Urinary bladder (tissue), 4 donors: Measurements from ENCODE around the gene EIF4ENIF1. TPM values are rescaled to one million over a fixed set of nuclear protein-coding genes. Genes with fewer than 3 reads are reported as not detected.
"Not testable (repeated sequence)": the region's sequence is repeated elsewhere in the genome, so short reads cannot be mapped to it uniquely, and the experiment has no call there.

Experiments used
- DNase-seq: peaks from one replicate; pipeline ENCODE4 v3.0.0-alpha.2; 2015; ENCODE audit errors: extremely low spot score
- H3K27ac ChIP-seq: one replicate; pipeline ENCODE4 v1.5.1; 2013; ENCODE audit warnings: low read depth, mild to moderate bottlenecking, moderate library complexity
- H3K36me3 ChIP-seq: one replicate; pipeline ENCODE4 v1.6.1; 2013; ENCODE audit warnings: mild to moderate bottlenecking, moderate library complexity; ENCODE audit not compliant: insufficient read depth
- H3K4me1 ChIP-seq: one replicate; pipeline ENCODE4 v1.6.1; 2013; ENCODE audit warnings: mild to moderate bottlenecking, moderate library complexity; ENCODE audit not compliant: insufficient read depth
- H3K4me3 ChIP-seq: one replicate; pipeline ENCODE4 v1.5.1; 2013; ENCODE audit warnings: low read depth, low read length
- WGBS: extraction: QIAGEN DNeasy Blood & Tissue Kit; methylation state at CpG from one replicate; pipeline ENCODE4 v1.1.7; 2013; 5-methylcytosine and 5-hydroxymethylcytosine counted together
- polyA plus RNA-seq: library from polyadenylated mRNA; stranded (reverse); fragments of 200-250 nt; gene quantifications from one replicate; pipeline ENCODE4 v1.2.3, GENCODE V29; 2013
- total RNA-seq: library from RNA; depleted of rRNA; stranded (reverse); fragments of >200 nt; gene quantifications from one replicate; pipeline ENCODE4 v1.2.3, GENCODE V29; 2014
- donor health status: healthy with polysubstance abuse.
- donor health status: healthy.

EIF4ENIF1 gene
- total and polyA plus RNA-seq, 2 donors: 11.1 to 25.3 TPM

DNA sequence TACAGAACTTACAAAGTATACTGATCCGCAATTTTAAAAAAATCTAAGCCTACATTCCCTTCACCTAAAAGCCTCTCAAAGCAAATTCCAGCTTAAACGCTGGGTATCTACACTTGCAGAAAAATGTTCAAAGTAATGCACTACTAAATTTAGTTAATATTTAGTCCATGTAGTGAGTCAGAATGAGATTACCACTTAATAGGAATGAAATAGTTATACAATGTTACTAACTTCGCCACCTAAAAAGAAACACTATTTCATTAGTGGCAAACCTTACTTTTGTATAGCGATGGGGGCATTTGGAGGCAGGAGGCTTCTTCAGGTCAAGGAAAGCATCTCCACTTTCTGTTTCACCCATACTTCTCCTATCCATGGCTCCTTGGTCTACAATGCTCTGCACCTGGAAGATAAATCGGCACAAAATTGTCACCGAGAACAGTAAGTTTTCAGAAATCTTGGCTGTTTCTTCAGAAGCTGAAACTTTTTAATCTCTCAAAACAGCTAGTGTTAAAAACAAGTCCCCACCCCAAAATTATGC is 1.2 kb downstream of the EIF4ENIF1 start:
- Histone ChIP-seq H3K36me3 (no peaks in the 10 kb centered on the region), H3K4me3 (peak overlapping the region; percentile 94), H3K4me1 (no peaks in the 10 kb centered on the region), H3K27ac (no peak overlapping the region)
- WGBS: 80% methylated on average over 6 of the region's 6 CpGs
- DNase-seq: no peak

DNA sequence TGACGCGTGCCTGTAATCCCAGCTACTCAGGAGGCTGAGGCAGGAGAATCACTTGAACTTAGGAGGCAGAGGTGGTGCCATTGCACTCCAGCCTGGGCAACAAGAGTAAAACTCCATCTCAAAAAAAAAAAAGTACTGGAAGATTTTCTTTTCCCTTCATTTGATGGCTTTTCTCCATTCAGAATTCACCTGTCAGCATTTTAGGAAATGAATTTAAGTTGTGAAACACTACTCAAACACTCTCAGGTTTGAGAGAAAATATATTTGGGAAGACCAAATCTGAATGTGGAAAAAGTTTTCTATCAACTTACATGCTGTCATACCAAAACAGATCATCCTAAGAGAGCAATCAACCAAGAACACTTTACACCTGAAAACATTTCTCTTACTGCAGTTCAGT is 2.7 kb downstream of the EIF4ENIF1 start:
- Histone ChIP-seq H3K4me1 (no peaks in the 10 kb centered on the region), H3K4me3 (no peak overlapping the region), H3K36me3 (no peaks in the 10 kb centered on the region), H3K27ac (no peak overlapping the region)
- 100% methylated on average over 2 of the region's 2 CpGs for WGBS
- DNase-seq: no peak

DNA sequence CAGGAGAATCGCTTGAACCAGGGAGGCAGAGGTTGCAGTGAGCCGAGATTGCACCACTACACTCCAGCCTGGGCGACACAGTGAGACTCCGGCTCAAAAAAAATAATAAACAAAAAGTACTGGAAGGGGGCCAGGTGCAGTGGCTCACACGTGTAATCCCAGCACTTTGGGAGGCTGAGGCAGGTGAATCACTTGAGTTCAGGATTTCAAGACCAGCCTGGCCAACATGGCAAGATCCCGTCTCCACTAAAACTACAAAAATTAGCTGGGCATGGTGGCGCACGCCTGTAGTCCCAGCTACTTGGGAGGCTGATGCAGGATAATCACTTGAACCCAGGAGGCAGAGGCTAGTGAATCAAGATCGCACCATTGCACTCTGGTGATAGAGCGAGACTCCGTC is 3.3 kb downstream of the EIF4ENIF1 start:
- H3K4me1 ChIP-seq, H3K4me3 ChIP-seq, H3K36me3 ChIP-seq, H3K27ac ChIP-seq, DNase-seq: not testable (repeated sequence)
- 88% methylated on average over 11 of the region's 11 CpGs for WGBS

DNA sequence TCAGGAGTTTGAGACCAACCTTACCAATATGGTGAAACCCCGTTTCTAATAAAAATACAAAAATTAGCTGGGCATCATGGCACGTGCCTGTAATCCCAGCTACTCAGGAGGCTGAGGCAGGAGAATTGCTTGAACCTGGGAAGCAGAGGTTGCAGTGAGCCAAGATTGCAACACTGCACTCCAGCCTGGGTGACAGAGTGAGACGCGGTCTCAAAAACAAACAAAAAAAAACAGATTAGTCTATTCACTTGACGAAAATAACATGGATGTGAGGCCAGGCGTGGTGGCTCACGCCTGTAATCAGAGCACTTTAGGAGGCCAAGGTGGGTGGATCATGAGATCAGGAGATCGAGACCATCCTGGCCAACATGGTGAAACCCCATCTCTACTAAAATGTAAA is 7.2 kb downstream of the EIF4ENIF1 start:
- H3K4me1 ChIP-seq, DNase-seq, H3K36me3 ChIP-seq, H3K27ac ChIP-seq, H3K4me3 ChIP-seq: not testable (repeated sequence)
- WGBS: 92% methylated on average over 8 of the region's 8 CpGs

DNA sequence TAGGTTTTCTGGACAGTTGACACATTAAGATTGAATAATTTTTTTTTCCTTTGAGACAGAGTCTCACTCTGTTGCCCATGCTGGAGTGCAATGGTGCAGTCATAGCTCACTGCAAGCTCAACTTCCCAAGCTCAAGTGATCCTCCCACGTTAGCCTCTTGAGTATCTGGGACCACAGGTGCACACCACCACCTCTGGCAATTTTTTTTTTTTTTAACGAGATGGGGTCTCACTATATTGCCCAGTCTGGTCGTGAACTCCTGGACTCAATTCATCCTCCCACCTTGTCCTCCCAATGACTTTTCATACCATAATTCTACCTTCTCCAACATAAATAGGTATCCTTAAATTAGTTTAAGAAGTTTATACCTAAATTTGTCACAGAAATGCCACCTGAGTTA is 8.5 kb downstream of the EIF4ENIF1 start:
- H3K27ac ChIP-seq: no peak overlapping the region
- no peaks in the 10 kb centered on the region for H3K4me1 ChIP-seq
- 97% methylated on average over 3 of the region's 3 CpGs for whole genome bisulfite sequencing
- DNase-seq: no peak
- no peak overlapping the region for H3K4me3 ChIP-seq
- no peaks in the 10 kb centered on the region for H3K36me3 ChIP-seq

DNA sequence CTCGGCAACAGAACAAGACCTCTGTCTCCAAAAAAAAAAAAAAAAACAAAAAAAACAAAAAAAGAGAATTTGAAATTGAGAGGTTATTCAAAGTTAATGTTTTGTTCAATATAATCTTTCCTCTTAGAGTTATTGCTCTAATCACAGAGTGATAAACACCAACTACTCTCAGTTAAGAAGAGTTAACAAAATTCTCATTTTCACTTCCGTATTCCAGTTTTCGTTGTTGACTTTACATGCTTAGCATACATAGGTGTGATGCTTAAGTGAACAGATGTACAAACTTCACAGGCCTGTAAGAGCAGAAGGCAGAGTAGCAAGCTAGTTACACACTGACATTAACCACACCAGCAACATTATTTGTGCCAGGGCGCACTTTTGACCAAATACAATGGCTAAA is 12.3 kb downstream of the EIF4ENIF1 start:
- H3K4me1 ChIP-seq: no peaks in the 10 kb centered on the region
- WGBS: 94% methylated on average over 4 of the region's 4 CpGs
- no peak for DNase-seq
- peaks cover 3% of the 10 kb centered on the region for H3K36me3 ChIP-seq
- H3K27ac ChIP-seq: no peak overlapping the region
- no peak overlapping the region for H3K4me3 ChIP-seq

DNA sequence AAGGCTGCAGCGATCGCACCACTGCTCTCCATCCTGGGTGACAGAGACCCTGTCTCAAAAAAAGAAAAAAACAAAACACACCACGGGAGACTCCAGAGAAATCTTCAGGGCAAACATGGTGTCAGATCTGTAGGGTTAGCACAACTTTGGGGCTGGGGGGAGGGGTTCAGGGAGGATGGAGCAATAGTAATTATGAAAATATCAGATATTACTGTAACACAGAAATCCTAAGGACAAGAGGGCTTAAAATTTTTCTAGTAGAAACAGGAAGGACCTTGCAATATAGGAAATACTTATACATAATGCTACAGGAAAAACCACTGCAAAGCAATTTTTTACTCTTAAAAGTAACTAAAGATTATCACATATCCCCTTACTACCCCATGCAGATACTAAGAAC is 13.8 kb downstream of the EIF4ENIF1 start:
- no peak overlapping the region for H3K27ac ChIP-seq
- H3K4me1 ChIP-seq: no peaks in the 10 kb centered on the region
- WGBS: 89% methylated on average over 3 of the region's 3 CpGs
- H3K36me3 ChIP-seq: peaks cover 3% of the 10 kb centered on the region
- no peak overlapping the region for H3K4me3 ChIP-seq
- DNase-seq: no peak

DNA sequence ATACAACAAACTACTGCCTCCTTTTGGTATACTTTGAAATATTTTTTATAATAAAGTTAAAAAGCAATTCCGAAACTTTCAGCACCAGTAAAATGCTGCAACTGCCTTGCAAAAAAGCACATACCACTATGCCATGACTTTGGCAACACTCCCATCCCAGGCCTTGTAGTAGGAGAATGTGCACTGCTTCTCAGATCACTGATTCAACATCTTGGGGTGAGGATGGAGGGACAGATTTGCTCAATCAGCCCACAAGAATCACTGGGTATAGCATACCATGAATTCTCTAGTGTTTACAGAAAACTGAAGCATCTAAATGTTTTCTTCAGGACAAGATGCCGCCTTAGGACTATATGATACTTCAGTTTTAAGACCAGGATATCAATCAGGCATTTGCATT is 14.9 kb downstream of the EIF4ENIF1 start:
- no peak overlapping the region for H3K4me3 ChIP-seq
- peaks cover 3% of the 10 kb centered on the region for H3K36me3 ChIP-seq
- no peaks in the 10 kb centered on the region for H3K4me1 ChIP-seq
- WGBS: 92% methylated on average over 2 of the region's 2 CpGs
- no peak for DNase-seq
- H3K27ac ChIP-seq: no peak overlapping the region

DNA sequence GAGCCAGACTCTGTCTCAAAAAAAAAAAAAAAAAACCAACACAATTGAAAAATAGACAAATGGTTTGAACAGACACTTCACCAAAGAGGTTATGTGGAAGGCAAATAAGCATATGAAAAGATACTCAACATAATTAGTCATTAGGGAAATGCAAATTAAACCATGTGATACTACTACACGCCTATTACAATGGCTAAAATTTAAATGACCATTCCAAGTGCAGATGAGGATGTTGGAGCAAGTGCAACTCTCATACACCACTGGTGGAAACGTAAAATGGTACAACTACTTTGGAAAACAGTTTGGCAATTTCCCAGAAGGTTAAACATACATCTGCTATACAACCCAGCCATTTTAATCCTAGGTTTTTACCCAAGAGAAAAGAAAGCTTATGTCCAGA is 24.3 kb downstream of the EIF4ENIF1 start:
- H3K36me3 ChIP-seq: peaks cover 3% of the 10 kb centered on the region
- no peak overlapping the region for H3K4me3 ChIP-seq
- WGBS: 95% methylated on average over 2 of the region's 2 CpGs
- DNase-seq: no peak
- no peaks in the 10 kb centered on the region for H3K4me1 ChIP-seq
- H3K27ac ChIP-seq: no peak overlapping the region

DNA sequence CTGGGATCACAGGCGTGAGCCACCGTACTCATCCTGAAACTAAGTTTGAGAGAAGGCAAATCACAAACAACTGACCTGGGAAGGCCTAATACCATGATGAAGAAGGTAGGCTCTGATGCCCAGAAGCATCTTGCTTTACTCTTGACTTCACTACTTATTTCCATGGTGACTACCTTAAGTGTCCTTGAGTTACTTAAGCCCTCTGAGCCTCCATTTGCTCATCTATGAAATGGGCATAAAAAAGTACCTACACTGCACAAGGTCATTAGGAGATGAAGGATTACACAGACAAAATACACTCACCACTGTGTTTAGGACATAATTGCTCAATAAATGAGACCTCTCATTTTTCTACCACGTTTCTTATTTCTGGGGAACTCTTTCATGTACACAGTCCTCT is 27.9 kb downstream of the EIF4ENIF1 start:
- peaks cover 3% of the 10 kb centered on the region for H3K36me3 ChIP-seq
- WGBS: 96% methylated on average over 3 of the region's 3 CpGs
- H3K4me3 ChIP-seq: no peak overlapping the region
- no peaks in the 10 kb centered on the region for H3K4me1 ChIP-seq
- H3K27ac ChIP-seq: no peak overlapping the region
- DNase-seq: no peak

DNA sequence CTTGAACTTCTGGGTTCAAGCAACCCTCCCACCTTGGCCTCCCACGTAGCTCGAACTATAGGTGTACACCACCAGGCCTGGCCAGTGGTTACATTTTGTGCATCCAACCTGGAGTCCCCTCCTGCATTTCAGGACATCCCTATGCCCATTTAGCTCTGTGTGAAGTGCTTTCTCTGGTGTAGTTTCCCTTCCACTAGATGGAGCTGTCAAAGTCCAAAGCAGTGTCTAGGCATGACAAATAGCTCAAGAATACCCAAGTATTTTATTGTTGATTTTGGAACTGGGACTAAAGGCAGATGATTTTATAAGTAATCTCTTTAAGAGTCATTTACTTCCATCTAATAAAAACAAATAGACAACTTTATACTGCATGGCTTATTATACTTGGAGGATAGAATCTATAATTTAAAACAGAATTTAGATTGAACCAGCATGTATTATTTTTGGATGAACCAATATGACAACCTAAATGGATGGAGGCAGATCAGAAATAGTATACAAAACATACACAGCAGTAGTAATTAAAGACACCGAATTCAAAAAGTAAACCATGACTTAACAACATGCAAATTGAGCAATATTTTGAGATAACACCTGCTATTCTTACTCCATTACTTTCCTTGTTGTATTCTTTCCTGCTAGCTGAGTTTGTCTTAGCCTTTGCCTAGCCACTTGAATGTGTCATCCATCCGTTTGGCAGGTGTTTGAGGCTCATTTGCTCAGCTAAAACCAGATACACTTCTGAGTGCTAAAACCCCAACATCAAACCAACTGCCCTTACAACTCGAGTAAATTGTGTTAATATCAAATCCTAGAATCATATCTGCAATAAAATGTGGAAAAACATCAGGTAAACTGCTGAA is 37.7 kb downstream of the EIF4ENIF1 start:
- H3K36me3 ChIP-seq: peaks cover 6% of the 10 kb centered on the region
- H3K4me1 ChIP-seq: no peaks in the 10 kb centered on the region
- no peak overlapping the region for H3K27ac ChIP-seq
- no peak for DNase-seq
- H3K4me3 ChIP-seq: no peak overlapping the region
- WGBS: 87% methylated on average over 5 of the region's 5 CpGs

DNA sequence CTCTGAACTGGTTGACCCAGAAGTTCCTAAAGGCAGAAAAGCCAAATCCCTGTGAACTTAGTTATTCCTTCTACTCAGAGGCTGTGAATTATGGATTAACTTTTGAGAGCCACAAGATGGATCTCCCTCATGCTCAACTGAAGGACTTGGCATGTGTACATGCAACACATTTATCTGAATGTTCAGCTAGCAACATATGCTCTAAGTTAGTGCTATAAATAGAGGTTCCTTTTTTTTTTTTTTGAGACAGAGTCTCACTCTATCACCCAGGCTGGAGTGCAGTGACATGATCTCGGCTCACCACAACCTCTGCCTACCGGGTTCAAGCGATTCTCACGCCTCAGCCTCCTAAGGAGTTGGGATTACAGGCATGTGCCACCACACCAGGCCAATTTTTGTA is 40.1 kb downstream of the EIF4ENIF1 start:
- peaks cover 6% of the 10 kb centered on the region for H3K36me3 ChIP-seq

DNA sequence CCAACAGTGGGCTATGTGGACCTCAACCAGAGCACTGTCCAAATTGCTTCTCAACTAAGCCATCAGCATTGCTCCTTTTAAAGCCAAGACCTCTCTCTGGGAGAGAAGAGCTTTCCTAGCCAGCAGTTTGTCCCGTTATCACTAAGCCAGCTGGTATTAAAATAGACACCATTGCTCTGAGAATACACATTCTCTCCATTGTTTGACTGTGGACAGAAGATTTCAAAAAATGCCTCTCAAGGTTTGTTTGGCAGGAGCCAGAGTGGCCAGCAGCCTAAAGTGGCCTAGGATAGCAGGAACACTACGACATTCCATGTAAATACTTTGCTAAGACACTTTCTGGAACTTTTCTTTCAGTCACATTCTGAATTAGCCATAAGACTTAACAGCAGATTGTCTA is 41.3 kb downstream of the EIF4ENIF1 start:
- no peak overlapping the region for H3K4me3 ChIP-seq
- peaks cover 2% of the 10 kb centered on the region for H3K36me3 ChIP-seq
- 65% methylated on average over 2 of the region's 2 CpGs for WGBS
- no peaks in the 10 kb centered on the region for H3K4me1 ChIP-seq
- DNase-seq: no peak
- no peak overlapping the region for H3K27ac ChIP-seq

More for the DNA sequence above, 40.1 kb downstream of the EIF4ENIF1 start:
- WGBS: 86% methylated on average over 4 of the region's 4 CpGs
- no peak for DNase-seq
- H3K4me3 ChIP-seq: no peak overlapping the region
- H3K27ac ChIP-seq: no peak overlapping the region
- H3K4me1 ChIP-seq: no peaks in the 10 kb centered on the region

DNA sequence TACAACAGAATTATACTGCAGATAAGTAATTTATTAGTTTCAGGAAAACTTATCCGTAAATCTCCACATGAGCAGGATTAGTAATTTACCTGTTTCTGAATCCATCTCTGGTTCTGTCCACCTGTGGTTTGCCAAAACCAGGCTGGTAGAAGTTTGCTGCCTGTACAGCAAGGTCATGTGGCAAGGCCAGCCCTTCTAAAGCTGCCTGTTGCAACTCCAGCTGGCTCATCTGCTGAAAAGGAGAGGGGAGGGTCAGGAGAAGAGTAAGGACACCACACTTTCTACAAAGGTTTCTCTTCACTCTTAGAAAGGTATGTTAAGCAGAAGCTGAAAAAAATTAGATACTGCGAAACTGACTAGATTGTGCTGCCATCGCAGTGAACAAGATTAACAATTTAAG is 42.3 kb downstream of the EIF4ENIF1 start:
- Histone ChIP-seq H3K36me3 (peaks cover 2% of the 10 kb centered on the region), H3K4me3 (no peak overlapping the region), H3K27ac (no peak overlapping the region), H3K4me1 (no peaks in the 10 kb centered on the region)
- DNase-seq: no peak
- WGBS: 94% methylated on average over 3 of the region's 3 CpGs
